Smooth muscle cell (in vitro differentiated cells): Measurements from ENCODE around the gene EME1. TPM values are rescaled to one million over a fixed set of nuclear protein-coding genes. Genes with fewer than 3 reads are reported as not detected.

ENCODE experiments used
- DNase-seq: peaks from one replicate; lab custom pipeline; 2025; ENCODE audit not compliant: unreplicated experiment; lab: John Stamatoyannopoulos, UW
- H2AFZ ChIP-seq: fragments of 200-600 bp; sonication (generic); 2 replicates; pipeline ENCODE4 v1.6.0; 2016; ENCODE audit warnings: antibody characterized with exemption, low read depth, mild to moderate bottlenecking
- H3F3A ChIP-seq: fragments of 200-600 bp; sonication (generic); 2 replicates; pipeline ENCODE4 v1.6.0; 2017; ENCODE audit warnings: antibody characterized with exemption, low read depth
- H3K27ac ChIP-seq: fragments of 200-600 bp; sonication (generic); 2 replicates; pipeline ENCODE4 v1.5.1; 2016; ENCODE audit warnings: low read depth, mild to moderate bottlenecking
- H3K27me3 ChIP-seq: fragments of 200-600 bp; sonication (generic); 2 replicates; pipeline ENCODE4 v1.6.1; 2016; ENCODE audit warnings: low read depth, mild to moderate bottlenecking
- H3K36me3 ChIP-seq: fragments of 200-600 bp; sonication (generic); 2 replicates; pipeline ENCODE4 v1.5.1; 2016; ENCODE audit warnings: low read depth
- H3K4me1 ChIP-seq: fragments of 200-600 bp; sonication (generic); 2 replicates; pipeline ENCODE4 v1.5.1; 2016; ENCODE audit warnings: low read depth
- H3K4me2 ChIP-seq: fragments of 200-600 bp; sonication (generic); 2 replicates; pipeline ENCODE4 v1.6.0; 2016; ENCODE audit warnings: mild to moderate bottlenecking
- H3K4me3 ChIP-seq: fragments of 200-600 bp; sonication (generic); 2 replicates; pipeline ENCODE4 v1.5.1; 2016; ENCODE audit warnings: mild to moderate bottlenecking
- H3K79me2 ChIP-seq: fragments of 200-600 bp; sonication (generic); 2 replicates; pipeline ENCODE4 v1.6.0; 2016; ENCODE audit warnings: low read depth, mild to moderate bottlenecking
- H3K9ac ChIP-seq: fragments of 200-600 bp; sonication (generic); 2 replicates; pipeline ENCODE4 v1.6.0; 2016; ENCODE audit warnings: low read depth
- H3K9me3 ChIP-seq: fragments of 200-600 bp; sonication (generic); replicated peaks from 2 replicates; pipeline ENCODE4 v1.5.1; 2016; ENCODE audit warnings: low read depth
- H4K20me1 ChIP-seq: fragments of 200-600 bp; sonication (generic); 2 replicates; pipeline ENCODE4 v1.6.0; 2016; ENCODE audit warnings: low read depth
- CTCF ChIP-seq: fragments of 200-600 bp; sonication (generic); IDR thresholded peaks from 2 replicates; pipeline ENCODE4 v1.5.1; 2017; ENCODE audit warnings: borderline replicate concordance, mild to moderate bottlenecking, antibody characterized with exemption; ENCODE audit not compliant: insufficient read depth, poor library complexity, severe bottlenecking
- WGBS: methylation state at CpG from one replicate; pipeline ENCODE4 v1.1.7; 2016; ENCODE audit warnings: low lambda C conversion rate; 5-methylcytosine and 5-hydroxymethylcytosine counted together
- polyA plus RNA-seq: library from polyadenylated mRNA; unstranded; fragments of >200 nt; fragmentation: Nextera tagmentation; extraction: Ambion mirVana; gene quantifications from 2 replicates; pipeline ENCODE4 v1.2.1, GENCODE V29; 2016
- total RNA-seq: library from RNA; depleted of rRNA; stranded (reverse); fragments of >200 nt; gene quantifications from 2 replicates; pipeline ENCODE4 v1.2.3, GENCODE V29; 2014

EME1 gene
- total and polyA plus RNA-seq, 2 experiments from 2014 or later = 8.2 to 9.6 TPM

GRCh38 chr17:50392621-50393020, 19.6 kb downstream of the EME1 start:
- H2AFZ ChIP-seq = no peak overlapping the region
- no peak overlapping the region for H3K4me3 ChIP-seq
- no peak overlapping the region for H3K27ac ChIP-seq
- H3K36me3 ChIP-seq = peaks cover 18% of the 10 kb centered on the region
- H4K20me1 ChIP-seq = peaks cover 89% of the 10 kb centered on the region
- no peak for TF ChIP-seq CTCF
- no peak for DNase-seq
- WGBS = 96% methylated on average over 6 of the region's 6 CpGs
- no peak overlapping the region for H3K9ac ChIP-seq
- H3K4me1 ChIP-seq = no peaks in the 10 kb centered on the region
- H3K4me2 ChIP-seq = no peak overlapping the region
- H3K79me2 ChIP-seq = peaks cover 57% of the 10 kb centered on the region
- no peaks in the 10 kb centered on the region for H3K27me3 ChIP-seq
- no peaks in the 10 kb centered on the region for H3K9me3 ChIP-seq
- H3F3A ChIP-seq = peaks cover 12% of the 10 kb centered on the region

- Histone ChIP-seq H3K9ac (no peak overlapping the region), H3K4me1 (no peaks in the 10 kb centered on the region), H4K20me1 (peaks cover 78% of the 10 kb centered on the region), H3K36me3 (peaks cover 11% of the 10 kb centered on the region), H3K79me2 (peaks cover 57% of the 10 kb centered on the region), H3K4me3 (no peak overlapping the region), H3K27ac (no peak overlapping the region), H3K4me2 (no peak overlapping the region), H3F3A (peaks cover 6% of the 10 kb centered on the region), H3K9me3 (no peaks in the 10 kb centered on the region), H3K27me3 (no peaks in the 10 kb centered on the region), H2AFZ (no peak overlapping the region)
- TF ChIP-seq CTCF = no peak
- WGBS = 97% methylated on average over 5 of the region's 5 CpGs
- DNase-seq = no peak
Measured at GRCh38 chr17:50393700-50394099, 20.7 kb downstream of the EME1 start.

DNA sequence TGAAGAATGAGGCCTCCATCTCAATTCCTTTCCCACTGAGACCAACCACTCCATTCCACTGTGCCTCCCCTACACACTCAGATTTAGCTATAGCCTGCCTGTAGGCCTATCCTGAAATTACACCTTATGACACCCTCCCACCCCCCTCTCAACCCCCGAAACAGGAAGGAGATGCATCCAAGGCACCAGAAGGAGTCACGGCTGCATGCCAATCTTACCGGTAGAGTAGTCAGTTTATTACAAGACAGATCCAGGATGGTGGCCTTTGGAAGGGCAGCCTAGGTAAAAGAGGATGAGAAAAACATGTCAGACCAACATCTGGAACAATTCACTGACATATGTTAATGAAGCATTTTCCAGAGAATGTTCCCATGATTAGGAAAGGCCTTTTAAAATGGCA, 21.7 kb downstream of the EME1 start:
- H3K36me3 ChIP-seq = peaks cover 10% of the 10 kb centered on the region
- no peaks in the 10 kb centered on the region for H3F3A ChIP-seq
- peaks cover 68% of the 10 kb centered on the region for H4K20me1 ChIP-seq
- 59% methylated on average over 3 of the region's 3 CpGs for WGBS
- no peak for TF ChIP-seq CTCF
- H3K27me3 ChIP-seq = no peaks in the 10 kb centered on the region
- no peaks in the 10 kb centered on the region for H3K4me1 ChIP-seq
- no peak overlapping the region for H3K9ac ChIP-seq
- H2AFZ ChIP-seq = no peak overlapping the region
- no peak overlapping the region for H3K27ac ChIP-seq
- H3K4me2 ChIP-seq = peak overlapping the region; percentile 94
- H3K4me3 ChIP-seq = peak overlapping the region; percentile 90
- H3K79me2 ChIP-seq = peaks cover 49% of the 10 kb centered on the region
- no peak for DNase-seq
- H3K9me3 ChIP-seq = no peaks in the 10 kb centered on the region
